Activated T-helper 17 cell treated with anti-CD3 and anti-CD28 coated beads, Interleukin-2, amount 50 U/mL, for 72 hours (primary cell): ENCODE data around the gene JDP2. TPM values are rescaled to one million over a fixed set of nuclear protein-coding genes. Genes with fewer than 3 reads are reported as not detected.

Experiments used
- ATAC-seq: fragments of 150-1000 bp; cut with Tn5 transposase; replicated peaks from 2 replicates; pipeline ENCODE4 v1.10.0; 2021; ENCODE audit warnings: mild to moderate bottlenecking, moderate library complexity
- H3K27ac Mint-ChIP-seq: one replicate; pipeline ENCODE4 v1.8.0; 2022; ENCODE audit warnings: mixed read lengths
- H3K27me3 Mint-ChIP-seq: one replicate; pipeline ENCODE4 v1.8.0; 2022; ENCODE audit warnings: mixed read lengths
- H3K36me3 Mint-ChIP-seq: one replicate; pipeline ENCODE4 v1.8.0; 2022; ENCODE audit warnings: low read depth, mild to moderate bottlenecking, mixed read lengths
- H3K4me1 Mint-ChIP-seq: one replicate; pipeline ENCODE4 v1.8.0; 2022; ENCODE audit warnings: mixed read lengths
- H3K4me3 Mint-ChIP-seq: one replicate; pipeline ENCODE4 v1.8.0; 2022; ENCODE audit warnings: mild to moderate bottlenecking, mixed read lengths
- H3K9me3 Mint-ChIP-seq: one replicate; pipeline ENCODE4 v1.8.0; 2022; ENCODE audit warnings: mixed read lengths
- total RNA-seq, 2 donors: library from RNA; stranded (reverse); gene quantifications; one replicate each; pipeline ENCODE4 v1.2.3, GENCODE V29; 2022

JDP2 gene
- total RNA-seq, 2 donors from 2014 or later = 0.61 to 1.1 TPM

- no peaks in the 10 kb centered on the region for H3K36me3 Mint-ChIP-seq
- ATAC-seq = no peak
These were observed 22.8 kb downstream of the JDP2 start for GRCh38 chr14:75450381-75451276.

GRCh38 chr14:75452324-75452723 is 24.5 kb downstream of the JDP2 start:
- Mint-ChIP-seq H3K4me3 (no peak overlapping the region), H3K27ac (no peak overlapping the region), H3K9me3 (no peaks in the 10 kb centered on the region), H3K36me3 (no peaks in the 10 kb centered on the region), H3K27me3 (peaks cover 13% of the 10 kb centered on the region), H3K4me1 (no peaks in the 10 kb centered on the region)
- ATAC-seq = no peak

More at GRCh38 chr14:75450381-75451276, 22.8 kb downstream of the JDP2 start:
- Mint-ChIP-seq H3K27ac (no peak overlapping the region), H3K27me3 (peaks cover 13% of the 10 kb centered on the region), H3K9me3 (no peaks in the 10 kb centered on the region), H3K4me3 (no peak overlapping the region), H3K4me1 (no peaks in the 10 kb centered on the region)

GRCh38 chr14:75452900-75453816 is 25.3 kb downstream of the JDP2 start:
- H3K27me3 Mint-ChIP-seq = peaks cover 13% of the 10 kb centered on the region
- peak overlapping the region; percentile 58 for H3K27ac Mint-ChIP-seq

GRCh38 chr14:75453817-75454434 is 26.1 kb downstream of the JDP2 start:
- ATAC-seq = no peak
- H3K9me3 Mint-ChIP-seq = no peaks in the 10 kb centered on the region

More at GRCh38 chr14:75452900-75453816, 25.3 kb downstream of the JDP2 start:
- Mint-ChIP-seq H3K36me3 (no peaks in the 10 kb centered on the region), H3K9me3 (no peaks in the 10 kb centered on the region), H3K4me1 (no peaks in the 10 kb centered on the region), H3K4me3 (no peak overlapping the region)
- ATAC-seq = no peak

GRCh38 chr14:75454963-75455546 is 27.2 kb downstream of the JDP2 start:
- Mint-ChIP-seq H3K27me3 (peaks cover 10% of the 10 kb centered on the region), H3K4me3 (no peak overlapping the region), H3K4me1 (peaks cover 4% of the 10 kb centered on the region), H3K9me3 (no peaks in the 10 kb centered on the region), H3K36me3 (no peaks in the 10 kb centered on the region), H3K27ac (no peak overlapping the region)
- no peak for ATAC-seq

More at GRCh38 chr14:75453817-75454434, 26.1 kb downstream of the JDP2 start:
- Mint-ChIP-seq H3K27me3 (peaks cover 13% of the 10 kb centered on the region), H3K27ac (peak overlapping the region; percentile 28), H3K4me1 (peaks cover 4% of the 10 kb centered on the region), H3K4me3 (no peak overlapping the region), H3K36me3 (no peaks in the 10 kb centered on the region)

GRCh38 chr14:75456069-75456996 is 28.5 kb downstream of the JDP2 start:
- H3K27ac Mint-ChIP-seq = no peak overlapping the region
- no peak overlapping the region for H3K4me3 Mint-ChIP-seq
- peaks cover 4% of the 10 kb centered on the region for H3K4me1 Mint-ChIP-seq

GRCh38 chr14:75456997-75457335 is 29.1 kb downstream of the JDP2 start:
- Mint-ChIP-seq H3K27ac (no peak overlapping the region), H3K4me3 (no peak overlapping the region), H3K4me1 (peaks cover 4% of the 10 kb centered on the region), H3K9me3 (no peaks in the 10 kb centered on the region), H3K27me3 (no peaks in the 10 kb centered on the region), H3K36me3 (no peaks in the 10 kb centered on the region)
- ATAC-seq = no peak

More at GRCh38 chr14:75456069-75456996, 28.5 kb downstream of the JDP2 start:
- no peak for ATAC-seq
- no peaks in the 10 kb centered on the region for H3K9me3 Mint-ChIP-seq
- H3K36me3 Mint-ChIP-seq = no peaks in the 10 kb centered on the region
- H3K27me3 Mint-ChIP-seq = peaks cover 2% of the 10 kb centered on the region

GRCh38 chr14:75457648-75458165 is 29.9 kb downstream of the JDP2 start:
- H3K4me3 Mint-ChIP-seq = no peak overlapping the region
- peaks cover 4% of the 10 kb centered on the region for H3K4me1 Mint-ChIP-seq
- H3K9me3 Mint-ChIP-seq = no peaks in the 10 kb centered on the region
- no peaks in the 10 kb centered on the region for H3K27me3 Mint-ChIP-seq
- no peak overlapping the region for H3K27ac Mint-ChIP-seq
- no peak for ATAC-seq
- H3K36me3 Mint-ChIP-seq = no peaks in the 10 kb centered on the region

GRCh38 chr14:75458305-75458704 is 30.5 kb downstream of the JDP2 start:
- no peak for ATAC-seq
- no peak overlapping the region for H3K4me3 Mint-ChIP-seq
- H3K36me3 Mint-ChIP-seq = no peaks in the 10 kb centered on the region
- peaks cover 4% of the 10 kb centered on the region for H3K4me1 Mint-ChIP-seq
- no peaks in the 10 kb centered on the region for H3K27me3 Mint-ChIP-seq
- peak overlapping the region; percentile 40 for H3K27ac Mint-ChIP-seq
- no peaks in the 10 kb centered on the region for H3K9me3 Mint-ChIP-seq

GRCh38 chr14:75459099-75459741 is 31.4 kb downstream of the JDP2 start:
- Mint-ChIP-seq H3K27ac (peak overlapping the region; percentile 40), H3K27me3 (no peaks in the 10 kb centered on the region), H3K9me3 (no peaks in the 10 kb centered on the region), H3K4me1 (peaks cover 4% of the 10 kb centered on the region), H3K36me3 (no peaks in the 10 kb centered on the region), H3K4me3 (no peak overlapping the region)
- no peak for ATAC-seq

GRCh38 chr14:75459791-75460190 is 32.0 kb downstream of the JDP2 start:
- Mint-ChIP-seq H3K36me3 (no peaks in the 10 kb centered on the region), H3K27ac (no peak overlapping the region), H3K4me3 (no peak overlapping the region), H3K27me3 (no peaks in the 10 kb centered on the region), H3K9me3 (no peaks in the 10 kb centered on the region), H3K4me1 (peaks cover 4% of the 10 kb centered on the region)
- no peak for ATAC-seq

GRCh38 chr14:75460394-75460793 is 32.6 kb downstream of the JDP2 start:
- Mint-ChIP-seq H3K4me1 (peaks cover 4% of the 10 kb centered on the region), H3K4me3 (no peak overlapping the region), H3K36me3 (no peaks in the 10 kb centered on the region), H3K27me3 (no peaks in the 10 kb centered on the region), H3K27ac (no peak overlapping the region), H3K9me3 (no peaks in the 10 kb centered on the region)
- no peak for ATAC-seq

GRCh38 chr14:75461303-75461702 is 33.5 kb downstream of the JDP2 start:
- Mint-ChIP-seq H3K27me3 (no peaks in the 10 kb centered on the region), H3K27ac (no peak overlapping the region), H3K4me3 (no peak overlapping the region), H3K36me3 (no peaks in the 10 kb centered on the region), H3K4me1 (peaks cover 4% of the 10 kb centered on the region), H3K9me3 (no peaks in the 10 kb centered on the region)
- ATAC-seq = no peak
